Measurements from ENCODE around the gene DSPP. TPM values are rescaled to one million over a fixed set of nuclear protein-coding genes. Genes with fewer than 3 reads are reported as not detected.
A peak's percentile ranks its signal among the peaks of the same experiment; 100 is the strongest.

DSPP gene
- total RNA-seq, 1 donor from 2014 or later: not detected

- H3K27me3 ChIP-seq: no peaks in the 10 kb centered on the region
- no peaks in the 10 kb centered on the region for H3K36me3 ChIP-seq
- no peaks in the 10 kb centered on the region for H3K4me1 ChIP-seq
- no peaks in the 10 kb centered on the region for H3K9me3 ChIP-seq
- no peak for ATAC-seq
- intact Hi-C loops (cut with DNase I): no loop called here
- no peak for TF ChIP-seq CTCF (IDR thresholded peaks at IDR 0.05)
- no peak overlapping the region for H3K27ac ChIP-seq
- DNase-seq: no peak
- no peak overlapping the region for H3K4me3 ChIP-seq
These were observed 28.9 kb upstream of the DSPP start for GRCh38 chr4:87579478-87579877.

- no peaks in the 10 kb centered on the region for H3K4me1 ChIP-seq
- no peaks in the 10 kb centered on the region for H3K36me3 ChIP-seq
- H3K27me3 ChIP-seq: no peaks in the 10 kb centered on the region
- H3K4me3 ChIP-seq: no peak overlapping the region
- no peak for TF ChIP-seq CTCF (IDR thresholded peaks at IDR 0.05)
- no peaks in the 10 kb centered on the region for H3K9me3 ChIP-seq
- ATAC-seq (no peak), DNase-seq (no peak)
- intact Hi-C loops (cut with DNase I): no loop called here
- no peak overlapping the region for H3K27ac ChIP-seq
These were observed 28.3 kb upstream of the DSPP start for GRCh38 chr4:87580057-87580456.

GRCh38 chr4:87584222-87584908 is 24.0 kb upstream of the DSPP start:
- H3K36me3 ChIP-seq: no peaks in the 10 kb centered on the region
- no peak for DNase-seq
- TF ChIP-seq CTCF (IDR thresholded peaks at IDR 0.05): no peak

GRCh38 chr4:87589531-87589930 is 18.8 kb upstream of the DSPP start:
- DNase-seq: no peak
- Histone ChIP-seq H3K9me3 (no peaks in the 10 kb centered on the region), H3K36me3 (no peaks in the 10 kb centered on the region), H3K27me3 (no peaks in the 10 kb centered on the region), H3K4me1 (no peaks in the 10 kb centered on the region), H3K27ac (no peak overlapping the region), H3K4me3 (no peak overlapping the region)
- no peak for TF ChIP-seq CTCF (IDR thresholded peaks at IDR 0.05)
- ATAC-seq: peak; percentile 46
- intact Hi-C loops (cut with DNase I): no loop called here

More at GRCh38 chr4:87584222-87584908, 24.0 kb upstream of the DSPP start:
- Histone ChIP-seq H3K4me1 (no peaks in the 10 kb centered on the region), H3K27ac (no peak overlapping the region), H3K4me3 (no peak overlapping the region), H3K27me3 (no peaks in the 10 kb centered on the region), H3K9me3 (no peaks in the 10 kb centered on the region)
- intact Hi-C loops (cut with DNase I): no loop called here
- ATAC-seq: no peak

GRCh38 chr4:87592124-87592523 is 16.2 kb upstream of the DSPP start:
- no peak for DNase-seq
- intact Hi-C loops (cut with DNase I): no loop called here
- TF ChIP-seq CTCF (IDR thresholded peaks at IDR 0.05): no peak
- H3K4me1 ChIP-seq: no peaks in the 10 kb centered on the region
- H3K27me3 ChIP-seq: no peaks in the 10 kb centered on the region
- ATAC-seq: no peak
- no peak overlapping the region for H3K27ac ChIP-seq
- no peaks in the 10 kb centered on the region for H3K9me3 ChIP-seq
- H3K4me3 ChIP-seq: no peak overlapping the region
- H3K36me3 ChIP-seq: no peaks in the 10 kb centered on the region

- no peak overlapping the region for H3K27ac ChIP-seq
- no peak for TF ChIP-seq CTCF (IDR thresholded peaks at IDR 0.05)
- no peaks in the 10 kb centered on the region for H3K27me3 ChIP-seq
- no peak for ATAC-seq
- no peaks in the 10 kb centered on the region for H3K36me3 ChIP-seq
- intact Hi-C loops (cut with DNase I): no loop called here
- no peaks in the 10 kb centered on the region for H3K4me1 ChIP-seq
- no peak for DNase-seq
- no peaks in the 10 kb centered on the region for H3K9me3 ChIP-seq
- H3K4me3 ChIP-seq: no peak overlapping the region
These were observed 7.0 kb upstream of the DSPP start for GRCh38 chr4:87601361-87601760.

Measured in upper lobe of right lung (tissue), 1 donor.